Keratinocyte (primary cell): ENCODE data around the gene BCL11B.

Source experiments
- EZH2 ChIP-seq: IDR thresholded peaks from one replicate; pipeline ENCODE4 v1.6.1; 2012; ENCODE audit warnings: inconsistent platforms, mild to moderate bottlenecking, low read length, moderate library complexity
- TF ChIP-seq, protein P1 (sequence below), 3 experiments: IDR thresholded peaks in 1 of 3; conservative IDR thresholded peaks in 1 of 3; optimal IDR thresholded peaks in 1 of 3; 2 replicates in 2 of 3; 3 replicates in 1 of 3; pipeline versions ENCODE3 to v1.5.1; 2011; ENCODE audit warnings: low read length in 3 of 3, mild to moderate bottlenecking in 3 of 3, moderate library complexity in 2 of 3, control low read depth in 1 of 3, inconsistent platforms in 1 of 3; ENCODE audit not compliant: insufficient read depth in 2 of 3; ENCODE audit errors: extremely low read depth in 1 of 3

DNA sequence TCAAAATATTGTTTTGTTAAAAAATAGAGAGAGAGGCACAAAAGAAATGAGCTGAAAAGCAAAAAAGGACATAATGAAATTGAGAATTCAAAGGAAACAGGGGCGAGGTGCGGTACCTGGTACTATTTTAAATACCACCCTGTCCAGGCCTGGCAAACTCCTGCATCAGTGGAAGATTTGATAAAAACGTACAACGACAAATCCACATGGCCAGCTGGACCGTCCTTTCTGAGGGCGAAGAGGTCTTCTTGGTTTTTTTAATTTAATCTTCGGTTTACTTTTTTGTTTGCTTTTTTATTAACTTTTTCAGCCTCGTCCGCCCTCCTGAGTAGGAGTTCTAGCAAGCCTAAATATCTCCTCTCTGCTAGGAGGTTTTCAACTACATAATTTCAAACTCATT lies 11.9 kb downstream of the BCL11B start:
- TF ChIP-seq, protein P1, sequence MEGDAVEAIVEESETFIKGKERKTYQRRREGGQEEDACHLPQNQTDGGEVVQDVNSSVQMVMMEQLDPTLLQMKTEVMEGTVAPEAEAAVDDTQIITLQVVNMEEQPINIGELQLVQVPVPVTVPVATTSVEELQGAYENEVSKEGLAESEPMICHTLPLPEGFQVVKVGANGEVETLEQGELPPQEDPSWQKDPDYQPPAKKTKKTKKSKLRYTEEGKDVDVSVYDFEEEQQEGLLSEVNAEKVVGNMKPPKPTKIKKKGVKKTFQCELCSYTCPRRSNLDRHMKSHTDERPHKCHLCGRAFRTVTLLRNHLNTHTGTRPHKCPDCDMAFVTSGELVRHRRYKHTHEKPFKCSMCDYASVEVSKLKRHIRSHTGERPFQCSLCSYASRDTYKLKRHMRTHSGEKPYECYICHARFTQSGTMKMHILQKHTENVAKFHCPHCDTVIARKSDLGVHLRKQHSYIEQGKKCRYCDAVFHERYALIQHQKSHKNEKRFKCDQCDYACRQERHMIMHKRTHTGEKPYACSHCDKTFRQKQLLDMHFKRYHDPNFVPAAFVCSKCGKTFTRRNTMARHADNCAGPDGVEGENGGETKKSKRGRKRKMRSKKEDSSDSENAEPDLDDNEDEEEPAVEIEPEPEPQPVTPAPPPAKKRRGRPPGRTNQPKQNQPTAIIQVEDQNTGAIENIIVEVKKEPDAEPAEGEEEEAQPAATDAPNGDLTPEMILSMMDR (optimal IDR thresholded peaks at IDR 0.05 in 1 of 3, IDR thresholded peaks at IDR 0.05 in 1 of 3, conservative IDR thresholded peaks at IDR 0.05 in 1 of 3; ENCODE audit: extremely low read depth in 1 of 3, insufficient read depth in 2 of 3, low read length in 3 of 3), result no peak
- no peak for TF ChIP-seq EZH2
